D721Med (cell line): ENCODE results near the gene SPTBN1.

Source experiments
- DNase-seq: peaks from one replicate; pipeline ENCODE4 v3.0.0; 2011; ENCODE audit warnings: low spot score; ENCODE audit not compliant: insufficient read length
- FAIRE-seq: peaks from 2 replicates; lab custom pipeline; 2011; peaks lifted over from hg19 to GRCh38; lab: Jason Lieb, UNC
- CTCF ChIP-seq: IDR thresholded peaks from 2 replicates; pipeline ENCODE4 v1.5.1; 2012; ENCODE audit warnings: mild to moderate bottlenecking, control low read depth; ENCODE audit not compliant: insufficient read depth; ENCODE audit errors: missing control alignments

SPTBN1 gene

DNA sequence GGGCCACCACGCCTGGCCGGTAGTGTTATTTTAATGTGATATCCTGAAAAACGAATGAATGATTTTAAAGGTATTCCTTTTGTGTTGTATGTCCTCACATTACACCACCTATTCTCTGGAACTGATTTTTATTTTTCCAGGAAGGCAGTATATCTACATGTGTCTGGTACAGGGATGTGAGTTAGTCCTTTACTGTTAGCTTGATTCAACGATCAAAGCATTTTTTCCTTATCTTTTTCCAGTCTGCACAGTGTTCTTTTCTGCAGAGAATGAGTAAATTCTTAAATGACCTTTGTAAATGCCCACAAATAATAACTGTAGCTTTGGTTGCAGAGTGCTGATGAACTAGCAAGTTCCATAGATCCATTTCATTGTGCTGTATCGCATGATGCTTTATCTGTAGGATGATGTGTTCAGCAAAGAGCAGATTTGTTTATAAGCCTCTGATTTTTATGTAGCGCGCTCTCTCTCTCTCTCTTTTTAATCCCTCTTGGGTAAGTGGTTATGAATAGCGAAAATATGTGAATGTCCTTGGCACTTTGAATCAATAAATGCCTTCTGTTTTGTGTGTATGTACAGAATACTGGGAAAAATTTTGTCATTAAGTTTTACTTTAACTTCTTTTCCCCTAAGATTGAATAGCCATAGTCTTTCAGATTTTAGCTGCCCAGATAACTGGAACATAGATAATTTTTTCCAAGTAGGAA, 184.9 kb downstream of the SPTBN1 start:
- DNase-seq, result no peak
- TF ChIP-seq CTCF, result no peak
- FAIRE-seq, result no peak

DNA sequence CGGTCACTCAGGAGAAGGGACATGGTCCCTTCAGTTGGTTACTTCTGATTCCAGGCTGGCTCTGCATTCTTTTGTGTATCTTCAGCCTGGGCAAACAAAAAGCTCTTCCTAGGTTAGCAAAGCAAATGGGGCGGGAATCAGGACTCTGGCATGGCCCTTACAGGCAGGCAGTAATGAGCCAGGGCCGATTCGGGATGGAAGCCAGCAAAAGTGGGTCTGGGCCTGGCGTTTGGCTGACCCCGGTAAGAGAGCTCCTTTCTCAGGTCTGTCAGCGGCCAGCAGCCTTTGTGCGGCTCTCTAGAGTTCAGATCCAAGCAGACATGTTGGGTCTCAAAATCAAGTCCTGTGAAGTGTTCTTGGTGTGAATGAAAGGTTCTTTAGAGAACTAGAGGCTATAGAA, 185.9 kb downstream of the SPTBN1 start:
- FAIRE-seq, result no peak
- no peak for TF ChIP-seq CTCF

GRCh38 chr2:54642677-54643430, 186.7 kb downstream of the SPTBN1 start:
- FAIRE-seq, result no peak
- DNase-seq, result no peak
- TF ChIP-seq CTCF, result no peak

More for the DNA sequence above, 185.9 kb downstream of the SPTBN1 start:
- DNase-seq, result no peak

- no peak for TF ChIP-seq CTCF
- no peak for FAIRE-seq
- no peak for DNase-seq
These were observed 188.1 kb downstream of the SPTBN1 start for GRCh38 chr2:54644236-54644635.

- no peak for TF ChIP-seq CTCF
- DNase-seq, result no peak
- FAIRE-seq, result no peak
These were observed 190.2 kb downstream of the SPTBN1 start for GRCh38 chr2:54646170-54646927.

DNA sequence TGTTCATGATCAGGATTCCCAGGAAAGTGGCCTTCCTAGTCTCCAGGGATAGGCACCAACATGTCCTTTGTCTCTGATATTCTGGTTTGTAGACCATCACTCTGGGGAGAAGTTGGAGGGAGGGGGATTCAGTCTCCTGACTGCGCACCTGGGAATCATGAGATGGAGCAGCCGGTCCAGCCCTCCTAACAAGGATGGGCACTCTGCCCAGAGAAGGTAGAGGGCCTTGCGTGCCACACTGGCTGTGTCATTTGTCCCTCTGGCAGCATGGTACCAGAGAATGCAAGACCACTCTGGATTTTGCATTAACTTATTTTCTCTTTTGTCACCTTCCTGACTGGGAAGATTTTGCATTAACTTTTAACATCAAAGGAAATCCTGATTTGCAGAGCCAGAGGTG, 192.1 kb downstream of the SPTBN1 start:
- TF ChIP-seq CTCF, result no peak
- DNase-seq (no peak), FAIRE-seq (no peak)

GRCh38 chr2:54649191-54649590, 193.1 kb downstream of the SPTBN1 start:
- no peak for FAIRE-seq
- no peak for TF ChIP-seq CTCF
- no peak for DNase-seq
